ENCODE data around the gene PGGT1B. TPM values are rescaled to one million over a fixed set of nuclear protein-coding genes. Genes with fewer than 3 reads are reported as not detected.

Gene PGGT1B
- total RNA-seq, 2 donors from 2014 or later = 73.6 to 92.0 TPM

GRCh38 chr5:115298811-115299210 is 36.1 kb upstream of the PGGT1B start:
- no peaks in the 10 kb centered on the region for H3K27me3 ChIP-seq
- H3K4me1 ChIP-seq = no peaks in the 10 kb centered on the region
- H3K9me3 ChIP-seq = no peaks in the 10 kb centered on the region
- DNase-seq = no peak
- no peak overlapping the region for H3K9ac ChIP-seq (ENCODE audit: low read depth in 2 of 2, low read length in 2 of 2)
- no peak overlapping the region for H3K4me3 ChIP-seq
- intact Hi-C loops (cut with DNase I) = no loop called here
- no peak for TF ChIP-seq CTCF (IDR thresholded peaks at IDR 0.05)
- no peak overlapping the region for H3K27ac ChIP-seq
- no peaks in the 10 kb centered on the region for H3K36me3 ChIP-seq

- Histone ChIP-seq H3K9ac (ENCODE audit: low read depth in 2 of 2, low read length in 2 of 2) (no peak overlapping the region), H3K36me3 (no peaks in the 10 kb centered on the region), H3K9me3 (no peaks in the 10 kb centered on the region), H3K27ac (peak overlapping the region; percentile 28), H3K27me3 (no peaks in the 10 kb centered on the region), H3K4me3 (no peak overlapping the region), H3K4me1 (no peaks in the 10 kb centered on the region)
- intact Hi-C loops (cut with DNase I) = no loop called here
- DNase-seq = no peak
- TF ChIP-seq CTCF (IDR thresholded peaks at IDR 0.05) = no peak
These were observed 34.4 kb upstream of the PGGT1B start for GRCh38 chr5:115297031-115297430.

GRCh38 chr5:115296124-115297022 is 33.7 kb upstream of the PGGT1B start, which contains the start of gene CCDC112:
CCDC112 (minus strand) TSS chr5:115296654; CDS start chr5:115296543, 111 bp downstream.
- no peaks in the 10 kb centered on the region for H3K4me1 ChIP-seq
- no peaks in the 10 kb centered on the region for H3K27me3 ChIP-seq
- TF ChIP-seq CTCF (IDR thresholded peaks at IDR 0.05) = no peak
- H3K9ac ChIP-seq (ENCODE audit: low read depth in 2 of 2, low read length in 2 of 2) = peak within 1 kb of the TSS; percentile 61 to 90
- no peaks in the 10 kb centered on the region for H3K36me3 ChIP-seq
- peak within 1 kb of the TSS; percentile 83 for H3K27ac ChIP-seq
- peak within 1 kb of the TSS; percentile 66 for H3K4me3 ChIP-seq
- H3K9me3 ChIP-seq = no peaks in the 10 kb centered on the region
- intact Hi-C loops (cut with DNase I) = no loop called here
- peak; percentile 91 for DNase-seq

- Histone ChIP-seq H3K4me1 (no peaks in the 10 kb centered on the region), H3K27me3 (no peaks in the 10 kb centered on the region), H3K4me3 (peak overlapping the region; percentile 66), H3K36me3 (no peaks in the 10 kb centered on the region), H3K27ac (peak overlapping the region; percentile 83), H3K9me3 (no peaks in the 10 kb centered on the region), H3K9ac (ENCODE audit: low read depth in 2 of 2, low read length in 2 of 2) (peak overlapping the region; percentile 36 to 90)
- peak; percentile 29 for DNase-seq
- intact Hi-C loops (cut with DNase I) = no loop called here
- TF ChIP-seq CTCF (IDR thresholded peaks at IDR 0.05) = no peak
These were observed 33.1 kb upstream of the PGGT1B start for GRCh38 chr5:115295777-115296123.

GRCh38 chr5:115291397-115291796 is 28.7 kb upstream of the PGGT1B start:
- intact Hi-C loops (cut with DNase I) = no loop called here

More at GRCh38 chr5:115291397-115291796, 28.7 kb upstream of the PGGT1B start:
- Histone ChIP-seq H3K27me3 (no peaks in the 10 kb centered on the region), H3K27ac (no peak overlapping the region), H3K9ac (ENCODE audit: low read depth in 2 of 2, low read length in 2 of 2) (no peak overlapping the region), H3K36me3 (no peaks in the 10 kb centered on the region), H3K4me3 (no peak overlapping the region), H3K9me3 (no peaks in the 10 kb centered on the region), H3K4me1 (no peaks in the 10 kb centered on the region)
- no peak for DNase-seq
- no peak for TF ChIP-seq CTCF (IDR thresholded peaks at IDR 0.05)

All from colonic mucosa (tissue), 4 donors.